AG04450 (cell line): ENCODE measurements around the gene STRIT1. TPM values are rescaled to one million over a fixed set of nuclear protein-coding genes. Genes with fewer than 3 reads are reported as not detected.
"Not testable (repeated sequence)": the region's sequence is repeated elsewhere in the genome, so short reads cannot be mapped to it uniquely, and the experiment has no call there.

Experiments
- CTCF ChIA-PET: fragments of 300-600, 350-600 bp; formaldehyde crosslinking; extraction: SDS; loops from one replicate; lab custom pipeline; 2022; ENCODE audit warnings: antibody characterized with exemption, inconsistent platforms; lab: Charles Lee
- POLR2A ChIA-PET: fragments of 350-600 bp; formaldehyde crosslinking; extraction: SDS; loops from one replicate; lab custom pipeline; 2021; ENCODE audit warnings: antibody characterized with exemption, inconsistent platforms; lab: Yijun Ruan, JAX
- DNase-seq: peaks from one replicate; pipeline ENCODE4 v3.0.0-alpha.2; 2011; ENCODE audit warnings: low read depth, low spot score
- H3K27ac ChIP-seq: one replicate; pipeline ENCODE4 v1.5.1; 2012; ENCODE audit warnings: low read depth, low read length, control low read depth
- H3K27me3 ChIP-seq: one replicate; pipeline ENCODE4 v1.6.0; 2012; ENCODE audit warnings: low read length; ENCODE audit not compliant: control insufficient read depth, insufficient read depth
- H3K4me3 ChIP-seq: 2 replicates; pipeline ENCODE4 v1.5.1; 2011; ENCODE audit warnings: mild to moderate bottlenecking, low read depth, low read length, control low read depth
- H3K9me3 ChIP-seq: 2 replicates; pipeline ENCODE4 v1.5.1; 2012; ENCODE audit warnings: low read length; ENCODE audit not compliant: control insufficient read depth, insufficient read depth
- CTCF ChIP-seq: IDR thresholded peaks from 2 replicates; pipeline ENCODE4 v1.5.1; 2011; ENCODE audit warnings: low read depth, low read length, control low read depth, inconsistent platforms
- polyA plus RNA-seq: library from polyadenylated mRNA; depleted of rRNA; stranded (reverse); fragments of >200 nt; gene quantifications from 2 replicates; pipeline ENCODE4 v1.2.3, GENCODE V29; 2011

STRIT1 gene
- polyA plus RNA-seq, 1 experiment: not detected

- no peaks in the 10 kb centered on the region for H3K9me3 ChIP-seq
- ChIA-PET POLR2A (no interaction called here), CTCF (no interaction called here)
- TF ChIP-seq CTCF: no peak
- H3K27me3 ChIP-seq: no peaks in the 10 kb centered on the region
- DNase-seq: no peak
- no peak overlapping the region for H3K4me3 ChIP-seq
- peak overlapping the region; percentile 52 for H3K27ac ChIP-seq
Measured at GRCh38 chr3:155282385-155283091, 10.9 kb downstream of the STRIT1 start.

- ChIA-PET POLR2A (no interaction called here), CTCF (no interaction called here)
- no peak for TF ChIP-seq CTCF
- no peak overlapping the region for H3K4me3 ChIP-seq
- DNase-seq: no peak
- H3K9me3 ChIP-seq: no peaks in the 10 kb centered on the region
- H3K27ac ChIP-seq: no peak overlapping the region
- H3K27me3 ChIP-seq: no peaks in the 10 kb centered on the region
Measured at GRCh38 chr3:155281912-155282311, 11.6 kb downstream of the STRIT1 start.

- H3K9me3 ChIP-seq, H3K4me3 ChIP-seq, POLR2A ChIA-PET, CTCF ChIA-PET, H3K27me3 ChIP-seq, H3K27ac ChIP-seq, DNase-seq: not testable (repeated sequence)
Measured at GRCh38 chr3:155276089-155276488, 17.4 kb downstream of the STRIT1 start.

GRCh38 chr3:155275159-155275754 lies 18.2 kb downstream of the STRIT1 start:
- H3K27me3 ChIP-seq, H3K9me3 ChIP-seq, POLR2A ChIA-PET, CTCF ChIA-PET, H3K27ac ChIP-seq, DNase-seq, H3K4me3 ChIP-seq: not testable (repeated sequence)

GRCh38 chr3:155274435-155274834 lies 19.0 kb downstream of the STRIT1 start:
- CTCF ChIA-PET, H3K27me3 ChIP-seq, H3K27ac ChIP-seq, H3K4me3 ChIP-seq, POLR2A ChIA-PET, H3K9me3 ChIP-seq, DNase-seq: not testable (repeated sequence)

GRCh38 chr3:155271343-155271613 lies 22.2 kb downstream of the STRIT1 start:
- TF ChIP-seq CTCF: no peak
- ChIA-PET POLR2A (no interaction called here), CTCF (no interaction called here)
- Histone ChIP-seq H3K9me3 (no peaks in the 10 kb centered on the region), H3K4me3 (no peak overlapping the region), H3K27ac (no peak overlapping the region), H3K27me3 (no peaks in the 10 kb centered on the region)
- DNase-seq: no peak
